VCaP (cell line): ENCODE data around the gene TEX261.

Source experiments
- H3K27ac ChIP-seq: fragments of 450-650 bp; 2 replicates; pipeline ENCODE4 v1.5.1; 2017
- CTCF ChIP-seq: fragments of 450-650 bp; conservative IDR thresholded peaks from 2 replicates; pipeline ENCODE4 v1.5.1; 2017; ENCODE audit warnings: mild to moderate bottlenecking, moderate library complexity

TEX261 gene

DNA sequence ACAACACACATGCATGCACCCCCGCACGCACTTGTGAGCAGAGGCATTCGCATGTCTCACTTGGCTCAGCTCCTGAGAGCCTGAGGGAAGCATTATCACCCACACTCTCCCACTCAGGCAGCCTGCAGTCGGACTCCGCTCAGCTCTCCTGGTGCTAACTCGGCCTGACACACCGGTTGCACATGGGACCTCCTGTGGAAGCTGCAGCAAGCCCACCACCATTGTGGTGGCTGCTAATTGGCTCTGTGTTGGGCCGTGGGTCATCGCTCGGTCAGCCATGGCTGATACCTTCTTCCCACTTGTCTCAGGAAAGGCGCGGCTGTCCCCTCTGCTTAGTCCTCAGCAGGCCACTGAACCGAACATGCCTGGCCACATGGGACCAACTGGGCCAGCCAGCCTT lies 13.7 kb upstream of the TEX261 start:
- TF ChIP-seq CTCF, result no peak
- H3K27ac ChIP-seq, result no peak overlapping the region

GRCh38 chr2:71006955-71007799 lies 12.5 kb upstream of the TEX261 start:
- TF ChIP-seq CTCF, result no peak
- no peak overlapping the region for H3K27ac ChIP-seq

DNA sequence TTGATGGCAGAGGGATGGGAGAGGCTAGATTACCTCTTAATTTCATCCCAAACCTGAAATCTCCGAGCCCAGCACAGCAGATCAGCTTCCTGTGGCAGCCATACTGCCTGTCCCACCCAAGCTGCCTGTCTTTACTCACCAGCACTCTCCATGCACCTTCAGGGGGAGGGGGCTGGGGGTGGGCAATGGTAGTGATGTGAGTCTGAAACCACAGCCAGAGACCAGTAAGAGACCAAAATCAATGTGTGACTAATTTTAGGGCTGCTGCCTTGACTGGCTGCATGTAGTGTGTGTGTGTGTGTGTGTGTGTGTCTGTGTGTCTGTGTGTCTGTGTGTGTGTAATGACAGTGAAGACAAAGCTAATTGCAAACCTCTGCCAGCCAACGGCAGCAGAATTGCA lies 11.7 kb upstream of the TEX261 start:
- no peak for TF ChIP-seq CTCF
- H3K27ac ChIP-seq, result no peak overlapping the region

GRCh38 chr2:71005271-71006202 lies 10.9 kb upstream of the TEX261 start:
- TF ChIP-seq CTCF, result no peak
- no peak overlapping the region for H3K27ac ChIP-seq

- TF ChIP-seq CTCF, result no peak
Observed at GRCh38 chr2:71004857-71005256, 10.2 kb upstream of the TEX261 start.

GRCh38 chr2:71003966-71004755 lies 9.5 kb upstream of the TEX261 start:
- no peak overlapping the region for H3K27ac ChIP-seq
- TF ChIP-seq CTCF, result no peak

More at GRCh38 chr2:71004857-71005256, 10.2 kb upstream of the TEX261 start:
- H3K27ac ChIP-seq, result no peak overlapping the region
